ENCODE measurements around the gene PODNL1.
A peak's percentile ranks its signal among the peaks of the same experiment; 100 is the strongest.

Gene PODNL1

DNA sequence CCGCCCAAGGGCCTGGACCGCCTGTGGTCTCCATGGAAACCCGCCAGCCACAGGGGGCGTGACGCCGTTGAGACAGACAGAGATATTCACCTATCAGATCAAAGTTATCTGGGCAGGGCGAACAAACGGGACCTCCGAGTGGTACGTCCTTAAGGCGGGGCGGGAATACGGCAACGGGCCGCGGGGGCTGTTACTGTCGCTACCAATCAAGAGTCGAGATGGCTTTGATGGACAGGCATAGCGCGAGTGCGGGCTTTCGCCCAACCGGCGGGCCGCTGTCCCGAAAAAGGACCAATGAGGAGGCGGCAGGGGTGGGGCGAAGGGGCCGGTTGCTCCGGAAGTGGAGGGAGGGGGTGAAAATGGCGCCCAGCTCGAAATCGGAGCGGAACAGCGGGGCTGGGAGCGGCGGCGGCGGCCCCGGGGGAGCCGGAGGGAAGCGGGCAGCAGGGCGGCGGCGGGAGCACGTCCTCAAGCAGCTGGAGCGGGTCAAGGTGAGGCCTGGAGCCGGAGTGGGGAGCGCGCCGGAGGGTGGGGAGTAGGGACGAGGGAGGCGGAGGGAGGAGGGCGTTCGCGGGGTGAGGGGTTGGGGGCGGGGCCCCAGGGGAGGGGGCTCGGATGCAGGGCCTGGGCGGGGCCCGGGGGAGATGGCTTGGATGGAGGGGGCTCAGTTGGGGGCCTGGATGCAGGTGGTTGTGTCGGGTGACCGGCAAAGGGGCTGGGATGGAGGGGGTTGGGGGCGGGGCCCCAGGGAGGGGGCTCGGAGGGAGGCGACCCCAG lies 14.1 kb upstream of the PODNL1 start, which contains the start of gene DCAF15:
Gene DCAF15, plus strand, starts transcription at position 356 of the 777 bp plus-strand sequence. Its CDS starts 4 bp downstream, at position 360.
- TF ChIP-seq SPI1 (IDR thresholded peaks at IDR 0.05; ENCODE audit: low read depth, low read length), result 0 out of 2 replicates have a peak, but pooled peaks have one; percentile 4
- peak; percentile 91 for TF ChIP-seq TAF1 (IDR thresholded peaks at IDR 0.05; ENCODE audit: low read depth, low read length)
- TF ChIP-seq POLR2A (IDR thresholded peaks at IDR 0.05; ENCODE audit: low read depth, low read length), result peak; percentile 59; the same call in 1 of the 2 replicates
- no peak for TF ChIP-seq POU2F2 (IDR thresholded peaks at IDR 0.05; ENCODE audit: low read depth, low read length)
- DNase-seq (ENCODE audit: insufficient read length, low spot score) (peak; percentile 100), FAIRE-seq (peak; percentile 99)

DNA sequence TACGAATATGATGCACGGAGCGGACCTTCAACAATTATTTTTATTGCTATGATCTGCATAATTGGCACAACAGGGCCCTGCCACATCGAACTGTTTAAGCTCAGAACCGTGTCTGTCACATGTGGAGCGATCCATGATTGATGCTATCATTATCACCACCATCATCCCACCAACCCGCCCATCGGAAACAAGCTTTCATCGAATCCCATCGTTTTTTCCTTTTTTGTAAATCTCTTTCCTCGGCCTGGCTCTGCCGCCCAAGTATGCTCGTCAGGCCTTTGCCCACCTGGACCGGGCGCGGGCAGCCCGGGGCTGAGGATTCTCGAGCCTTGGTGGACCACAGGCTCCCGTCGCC lies 13.6 kb upstream of the PODNL1 start:
- TF ChIP-seq TAF1 (IDR thresholded peaks at IDR 0.05; ENCODE audit: low read depth, low read length) (no peak), POU2F2 (IDR thresholded peaks at IDR 0.05; ENCODE audit: low read depth, low read length) (no peak), POLR2AphosphoS5 (IDR thresholded peaks at IDR 0.05; ENCODE audit: low read depth, low read length) (no peak), SPI1 (IDR thresholded peaks at IDR 0.05; ENCODE audit: low read depth, low read length) (no peak), POLR2A (IDR thresholded peaks at IDR 0.05; ENCODE audit: low read depth, low read length) (no peak), PAX5 (IDR thresholded peaks at IDR 0.05; ENCODE audit: insufficient read depth, low read length, severe bottlenecking) (no peak)
- DNase-seq (ENCODE audit: insufficient read length, low spot score) (no peak), FAIRE-seq (no peak)

DNA sequence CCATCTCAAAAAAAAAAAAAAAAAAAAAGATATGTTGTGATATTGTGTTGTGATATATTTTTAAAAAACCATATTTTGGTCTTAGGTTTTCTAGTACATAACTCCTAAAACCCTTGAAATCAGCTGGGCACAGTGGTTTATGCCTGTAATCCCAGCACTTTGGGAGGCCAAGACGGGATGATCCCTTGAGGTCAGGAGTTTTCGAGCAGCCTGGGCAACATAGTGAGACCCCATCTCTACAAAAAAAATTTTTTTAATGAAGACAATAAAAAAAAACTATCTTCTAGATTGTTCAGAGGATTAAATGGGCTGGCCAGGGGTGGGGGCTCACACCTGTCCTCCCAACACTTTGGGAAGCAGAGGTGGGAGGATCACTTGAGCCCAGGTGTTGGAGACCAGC lies 12.8 kb upstream of the PODNL1 start:
- DNase-seq (ENCODE audit: insufficient read length, low spot score) (no peak), FAIRE-seq (no peak)
- no peak for TF ChIP-seq POU2F2 (IDR thresholded peaks at IDR 0.05; ENCODE audit: low read depth, low read length)
- TF ChIP-seq POLR2AphosphoS5 (IDR thresholded peaks at IDR 0.05; ENCODE audit: low read depth, low read length), result no peak
- no peak for TF ChIP-seq TAF1 (IDR thresholded peaks at IDR 0.05; ENCODE audit: low read depth, low read length)
- TF ChIP-seq POLR2A (IDR thresholded peaks at IDR 0.05; ENCODE audit: low read depth, low read length), result no peak
- no peak for TF ChIP-seq PAX5 (IDR thresholded peaks at IDR 0.05; ENCODE audit: insufficient read depth, low read length, severe bottlenecking)
- no peak for TF ChIP-seq SPI1 (IDR thresholded peaks at IDR 0.05; ENCODE audit: low read depth, low read length)

DNA sequence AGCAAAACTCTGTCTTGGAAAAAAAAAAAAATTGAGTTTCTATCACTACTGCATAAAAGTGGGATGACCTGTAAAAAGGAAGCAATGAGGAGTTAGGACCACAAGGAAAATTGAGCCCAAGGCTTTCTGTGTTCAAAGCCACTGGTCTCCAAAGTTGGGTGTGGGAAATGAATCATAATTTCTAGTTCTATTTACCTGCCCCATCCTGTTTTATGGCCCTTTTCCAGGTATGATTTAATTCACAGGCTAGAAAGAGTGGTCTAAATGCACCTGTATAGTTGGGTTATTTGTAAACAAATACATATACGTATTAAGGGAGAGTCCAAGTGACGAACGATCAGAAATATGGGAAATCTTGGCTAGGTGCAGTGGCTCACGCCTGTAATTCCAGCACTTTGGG lies 8.2 kb upstream of the PODNL1 start:
- no peak for FAIRE-seq
- no peak for TF ChIP-seq PAX5 (IDR thresholded peaks at IDR 0.05; ENCODE audit: insufficient read depth, low read length, severe bottlenecking)
- no peak for TF ChIP-seq POU2F2 (IDR thresholded peaks at IDR 0.05; ENCODE audit: low read depth, low read length)
- TF ChIP-seq TAF1 (IDR thresholded peaks at IDR 0.05; ENCODE audit: low read depth, low read length), result no peak
- TF ChIP-seq POLR2A (IDR thresholded peaks at IDR 0.05; ENCODE audit: low read depth, low read length), result no peak
- TF ChIP-seq SPI1 (IDR thresholded peaks at IDR 0.05; ENCODE audit: low read depth, low read length), result no peak
- no peak for TF ChIP-seq POLR2AphosphoS5 (IDR thresholded peaks at IDR 0.05; ENCODE audit: low read depth, low read length)
- DNase-seq (ENCODE audit: insufficient read length, low spot score), result no peak

DNA sequence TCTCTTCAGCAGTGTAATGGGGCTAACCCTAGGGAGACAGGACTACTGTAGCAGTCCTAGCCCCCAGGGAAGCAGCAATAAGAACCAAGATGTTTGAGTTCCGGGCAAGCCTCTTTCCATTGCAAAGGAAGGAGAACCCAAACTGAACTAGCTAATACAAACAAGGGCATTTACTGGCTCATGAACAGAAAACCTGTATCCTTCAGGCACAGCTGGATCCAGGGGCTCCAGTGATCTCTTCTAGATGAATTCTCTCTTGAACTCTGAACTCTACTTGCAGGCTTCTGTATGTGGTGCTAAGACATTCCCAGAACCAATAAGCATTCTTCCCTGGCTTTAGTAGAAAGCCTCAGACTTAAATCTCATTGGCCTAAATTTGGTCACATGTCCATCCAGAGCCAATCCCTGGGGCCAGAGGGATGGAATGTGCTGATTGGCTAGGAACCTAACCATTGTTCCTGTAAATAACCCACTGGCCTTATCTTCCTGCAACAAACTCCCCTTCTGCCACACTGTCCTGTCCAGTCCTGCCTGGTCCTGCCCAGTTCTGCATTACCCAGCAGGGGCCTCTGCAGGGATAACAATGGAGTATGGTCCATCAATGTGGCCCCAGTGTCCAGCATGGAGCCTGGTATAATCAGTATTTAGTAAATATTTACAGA lies 3.9 kb upstream of the PODNL1 start:
- no peak for TF ChIP-seq POU2F2 (IDR thresholded peaks at IDR 0.05; ENCODE audit: low read depth, low read length)
- TF ChIP-seq PAX5 (IDR thresholded peaks at IDR 0.05; ENCODE audit: insufficient read depth, low read length, severe bottlenecking), result no peak
- no peak for TF ChIP-seq POLR2A (IDR thresholded peaks at IDR 0.05; ENCODE audit: low read depth, low read length)
- TF ChIP-seq TAF1 (IDR thresholded peaks at IDR 0.05; ENCODE audit: low read depth, low read length), result no peak
- no peak for DNase-seq (ENCODE audit: insufficient read length, low spot score)
- FAIRE-seq, result no peak

DNA sequence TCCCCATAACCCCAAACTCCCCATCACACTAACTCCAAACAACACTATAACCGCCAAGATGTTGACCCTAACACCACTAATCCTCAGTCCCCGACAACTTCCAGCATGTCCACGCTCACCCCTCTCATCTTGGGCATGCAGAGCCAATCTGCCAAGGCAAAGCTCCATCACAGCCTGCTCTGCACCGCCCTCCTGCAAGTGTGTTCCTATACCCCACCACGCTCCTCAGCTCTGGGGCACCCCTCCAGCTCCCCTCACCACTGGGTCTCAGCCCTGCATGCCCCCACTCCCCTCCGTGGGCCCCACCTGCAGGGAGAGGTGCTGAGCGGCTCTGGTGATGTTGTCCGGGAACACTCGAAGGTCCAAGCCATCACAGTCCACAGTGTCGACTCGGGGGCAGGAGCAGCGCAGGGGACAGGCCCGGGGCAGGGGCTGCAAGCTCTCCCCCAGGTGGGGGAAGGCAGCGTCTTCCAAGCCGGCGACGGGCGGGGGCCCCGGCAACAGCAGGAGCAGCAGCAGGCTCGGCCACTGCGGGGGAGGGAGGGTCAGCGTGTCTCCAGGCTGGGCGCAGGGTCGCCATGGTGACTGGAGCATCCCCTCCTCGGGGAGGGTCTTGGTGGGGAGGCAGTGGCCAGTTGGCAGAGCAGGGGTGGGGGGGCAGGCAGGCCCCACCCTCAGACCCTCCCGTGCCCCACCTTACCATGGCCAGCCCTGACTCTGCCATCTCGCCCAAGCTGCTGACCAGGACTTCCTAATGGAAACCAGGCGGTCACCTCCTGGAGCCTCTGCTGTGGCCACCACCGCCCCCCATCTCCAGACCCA lies 527 bp downstream of the PODNL1 start:
- no peak for TF ChIP-seq POLR2A (IDR thresholded peaks at IDR 0.05; ENCODE audit: low read depth, low read length)
- no peak for TF ChIP-seq SPI1 (IDR thresholded peaks at IDR 0.05; ENCODE audit: low read depth, low read length)
- TF ChIP-seq PAX5 (IDR thresholded peaks at IDR 0.05; ENCODE audit: insufficient read depth, low read length, severe bottlenecking), result no peak
- no peak for TF ChIP-seq TAF1 (IDR thresholded peaks at IDR 0.05; ENCODE audit: low read depth, low read length)
- TF ChIP-seq POU2F2 (IDR thresholded peaks at IDR 0.05; ENCODE audit: low read depth, low read length), result no peak
- TF ChIP-seq POLR2AphosphoS5 (IDR thresholded peaks at IDR 0.05; ENCODE audit: low read depth, low read length), result no peak
- DNase-seq (ENCODE audit: insufficient read length, low spot score) (no peak), FAIRE-seq (no peak)

DNA sequence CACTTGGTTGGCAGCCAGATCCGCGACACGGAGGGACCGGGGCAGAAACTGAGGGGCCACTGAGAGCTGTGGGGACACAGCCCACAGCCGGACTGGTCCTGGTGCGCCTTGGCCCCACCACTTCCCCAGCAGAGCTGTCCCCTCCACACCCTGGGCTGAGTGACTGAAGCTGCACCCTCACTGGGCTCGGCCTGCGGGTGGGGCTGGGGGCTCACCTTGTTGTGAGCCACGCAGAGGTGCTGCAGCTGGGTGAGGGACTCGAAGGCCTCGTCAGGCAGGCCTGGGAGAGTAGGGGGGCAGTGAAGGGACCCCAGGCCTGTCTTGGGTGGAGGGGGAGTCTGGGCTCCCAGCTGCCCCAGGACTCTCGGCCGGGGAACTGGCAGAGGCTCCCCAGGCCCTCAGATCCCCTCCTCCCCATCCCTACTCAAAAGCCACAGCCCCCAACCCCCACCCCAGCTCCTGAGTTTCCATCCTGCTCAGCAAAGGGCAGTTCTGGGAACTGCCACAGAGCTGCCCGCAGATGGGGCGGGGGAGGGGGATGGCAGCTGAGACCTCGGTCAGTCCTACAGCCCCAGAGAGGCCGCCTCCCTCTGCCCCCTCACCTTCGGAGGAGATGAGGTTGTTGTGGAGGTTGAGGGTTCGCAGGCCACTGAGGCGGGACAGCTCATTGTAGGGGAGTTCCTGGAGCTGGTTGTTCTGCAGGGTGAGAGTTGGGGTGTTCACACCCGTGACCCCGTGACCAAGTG lies 2.3 kb downstream of the PODNL1 start:
- DNase-seq (ENCODE audit: insufficient read length, low spot score), result no peak
- no peak for FAIRE-seq
- TF ChIP-seq TAF1 (IDR thresholded peaks at IDR 0.05; ENCODE audit: low read depth, low read length), result no peak
- no peak for TF ChIP-seq PAX5 (IDR thresholded peaks at IDR 0.05; ENCODE audit: insufficient read depth, low read length, severe bottlenecking)
- no peak for TF ChIP-seq POLR2AphosphoS5 (IDR thresholded peaks at IDR 0.05; ENCODE audit: low read depth, low read length)
- TF ChIP-seq POLR2A (IDR thresholded peaks at IDR 0.05; ENCODE audit: low read depth, low read length), result no peak
- TF ChIP-seq SPI1 (IDR thresholded peaks at IDR 0.05; ENCODE audit: low read depth, low read length), result no peak
- TF ChIP-seq POU2F2 (IDR thresholded peaks at IDR 0.05; ENCODE audit: low read depth, low read length), result no peak

DNA sequence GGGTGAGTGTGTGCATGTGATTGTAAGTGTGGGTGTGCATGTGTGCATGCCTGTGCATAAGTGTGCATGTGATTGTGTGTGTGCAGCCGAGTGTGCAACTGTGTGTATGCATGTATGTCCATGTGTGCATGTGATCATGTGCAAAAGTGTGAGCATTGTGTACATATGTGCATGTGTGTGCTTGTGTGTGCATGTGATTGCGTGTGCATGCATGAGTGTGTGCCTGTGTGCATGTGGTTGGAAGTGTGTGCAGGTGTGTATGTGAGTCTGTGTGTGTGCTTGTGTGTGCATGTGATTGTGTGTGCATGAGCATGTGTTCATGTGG lies 3.5 kb downstream of the PODNL1 start:
- TF ChIP-seq SPI1 (IDR thresholded peaks at IDR 0.05; ENCODE audit: low read depth, low read length) (no peak), PAX5 (IDR thresholded peaks at IDR 0.05; ENCODE audit: insufficient read depth, low read length, severe bottlenecking) (no peak), TAF1 (IDR thresholded peaks at IDR 0.05; ENCODE audit: low read depth, low read length) (no peak), POLR2AphosphoS5 (IDR thresholded peaks at IDR 0.05; ENCODE audit: low read depth, low read length) (no peak), POU2F2 (IDR thresholded peaks at IDR 0.05; ENCODE audit: low read depth, low read length) (no peak)
- FAIRE-seq (peak; percentile 13), DNase-seq (ENCODE audit: insufficient read length, low spot score) (no peak)

All from GM12891 (cell line).